HEK293 (cell line): ENCODE data around the gene NELFB.

Experiments
- GFI1B ChIP-seq: fragments of 450-650 bp; formaldehyde crosslinking; IDR thresholded peaks from 2 replicates; pipeline ENCODE4 v1.5.1; 2016; ENCODE audit warnings: missing biosample characterization, missing genetic modification characterization
- GLIS2 ChIP-seq: fragments of 450-650 bp; formaldehyde crosslinking; IDR thresholded peaks from 2 replicates; pipeline ENCODE4 v1.5.1; 2016; ENCODE audit warnings: missing biosample characterization, missing genetic modification characterization
- HOXC10 ChIP-seq: sonication (generic); formaldehyde crosslinking; IDR thresholded peaks from 2 replicates; pipeline ENCODE4 v1.8.1; 2023; ENCODE audit warnings: mild to moderate bottlenecking, missing genetic modification reagents
- KLF8 ChIP-seq: fragments of 450-650 bp; formaldehyde crosslinking; IDR thresholded peaks from 2 replicates; pipeline ENCODE4 v1.5.1; 2016; ENCODE audit warnings: missing biosample characterization, missing genetic modification characterization
- OVOL3 ChIP-seq: fragments of 450-650 bp; formaldehyde crosslinking; IDR thresholded peaks from 2 replicates; pipeline ENCODE4 v1.5.1; 2016; ENCODE audit warnings: missing biosample characterization, missing genetic modification characterization
- PATZ1 ChIP-seq: fragments of 450-650 bp; formaldehyde crosslinking; IDR thresholded peaks from 2 replicates; pipeline ENCODE4 v1.5.1; 2016; ENCODE audit warnings: missing biosample characterization, missing genetic modification characterization
- ZBTB44 ChIP-seq: fragments of 450-650 bp; IDR thresholded peaks from 2 replicates; pipeline ENCODE4 v1.5.1; 2018; ENCODE audit warnings: missing biosample characterization, mild to moderate bottlenecking, missing genetic modification characterization
- ZBTB8A ChIP-seq: fragments of 450-650 bp; formaldehyde crosslinking; IDR thresholded peaks from 2 replicates; pipeline ENCODE4 v1.5.1; 2016; ENCODE audit warnings: missing biosample characterization, missing genetic modification characterization
- ZEB2 ChIP-seq: fragments of 450-650 bp; formaldehyde crosslinking; IDR thresholded peaks from 2 replicates; pipeline ENCODE4 v1.5.1; 2016; ENCODE audit warnings: missing biosample characterization, missing genetic modification characterization
- ZFHX2 ChIP-seq: fragments of 450-650 bp; formaldehyde crosslinking; conservative IDR thresholded peaks from 2 replicates; pipeline ENCODE4 v1.5.1; 2016; ENCODE audit warnings: missing biosample characterization, missing genetic modification characterization
- ZFP3 ChIP-seq: fragments of 450-650 bp; formaldehyde crosslinking; IDR thresholded peaks from 2 replicates; pipeline ENCODE4 v1.5.1; 2016; ENCODE audit warnings: low read depth, missing biosample characterization, missing genetic modification characterization
- ZIC2 ChIP-seq: fragments of 450-650 bp; formaldehyde crosslinking; IDR thresholded peaks from 2 replicates; pipeline ENCODE4 v1.5.1; 2016; ENCODE audit warnings: missing biosample characterization, missing genetic modification characterization
- ZNF112 ChIP-seq: fragments of 450-650 bp; formaldehyde crosslinking; IDR thresholded peaks from 2 replicates; pipeline ENCODE4 v1.5.0; 2017; ENCODE audit warnings: missing biosample characterization, missing genetic modification characterization
- ZNF114 ChIP-seq: fragments of 450-650 bp; formaldehyde crosslinking; IDR thresholded peaks from 2 replicates; pipeline ENCODE4 v1.5.0; 2017; ENCODE audit warnings: missing biosample characterization, missing genetic modification characterization
- ZNF169 ChIP-seq: fragments of 450-650 bp; formaldehyde crosslinking; IDR thresholded peaks from 2 replicates; pipeline ENCODE4 v1.5.1; 2016; ENCODE audit warnings: missing biosample characterization, missing genetic modification characterization
- ZNF174 ChIP-seq: fragments of 450-650 bp; formaldehyde crosslinking; IDR thresholded peaks from 2 replicates; pipeline ENCODE4 v1.5.0; 2017; ENCODE audit warnings: missing biosample characterization, mild to moderate bottlenecking, missing genetic modification characterization
- ZNF202 ChIP-seq: fragments of 450-650 bp; formaldehyde crosslinking; IDR thresholded peaks from 2 replicates; pipeline ENCODE4 v1.5.1; 2016; ENCODE audit warnings: missing biosample characterization, missing genetic modification characterization, borderline replicate concordance
- ZNF214 ChIP-seq: fragments of 450-650 bp; formaldehyde crosslinking; IDR thresholded peaks from 2 replicates; pipeline ENCODE4 v1.5.1; 2017; ENCODE audit warnings: missing biosample characterization, mild to moderate bottlenecking, missing genetic modification characterization, borderline replicate concordance
- ZNF416 ChIP-seq: fragments of 450-650 bp; formaldehyde crosslinking; IDR thresholded peaks from 2 replicates; pipeline ENCODE4 v1.5.1; 2016; ENCODE audit warnings: missing biosample characterization, missing genetic modification characterization
- ZNF621 ChIP-seq: fragments of 450-650 bp; formaldehyde crosslinking; IDR thresholded peaks from 2 replicates; pipeline ENCODE4 v1.5.1; 2017; ENCODE audit warnings: missing biosample characterization, missing genetic modification characterization
- ZNF707 ChIP-seq: fragments of 450-650 bp; formaldehyde crosslinking; IDR thresholded peaks from 2 replicates; pipeline ENCODE4 v1.5.1; 2016; ENCODE audit warnings: missing biosample characterization, missing genetic modification characterization
- TF ChIP-seq, protein P1 (sequence below): fragments of 450-650 bp; formaldehyde crosslinking; IDR thresholded peaks from 2 replicates; pipeline ENCODE4 v1.5.1; 2016; ENCODE audit warnings: missing biosample characterization, missing genetic modification characterization
- TF ChIP-seq, protein P2 (sequence below): fragments of 450-650 bp; formaldehyde crosslinking; IDR thresholded peaks from 2 replicates; pipeline ENCODE4 v1.5.1; 2016; ENCODE audit warnings: missing biosample characterization, missing genetic modification characterization, low read depth
- TF ChIP-seq, protein P3 (sequence below): fragments of 450-650 bp; formaldehyde crosslinking; IDR thresholded peaks from 2 replicates; pipeline ENCODE4 v1.5.1; 2017; ENCODE audit warnings: missing biosample characterization, missing genetic modification characterization

The NELFB gene

GRCh38 chr9:137220317-137221094 is 34.6 kb upstream of the NELFB start (continued):
- TF ChIP-seq ZEB2 (tag by site-specific recombination): 0 out of 2 replicates have a peak, but pooled peaks have one; percentile 21
- TF ChIP-seq GFI1B (tag by site-specific recombination): no peak
- TF ChIP-seq ZBTB44: no peak
- no peak for TF ChIP-seq ZNF416 (tag by site-specific recombination)
- peak; percentile 77 for TF ChIP-seq PATZ1
- TF ChIP-seq ZNF174 (tag by site-specific recombination): no peak
- 0 out of 2 replicates have a peak, but pooled peaks have one; percentile 4 for TF ChIP-seq ZNF202 (tag by site-specific recombination)
- TF ChIP-seq ZNF707 (tag by site-specific recombination): no peak
- TF ChIP-seq, protein P1, sequence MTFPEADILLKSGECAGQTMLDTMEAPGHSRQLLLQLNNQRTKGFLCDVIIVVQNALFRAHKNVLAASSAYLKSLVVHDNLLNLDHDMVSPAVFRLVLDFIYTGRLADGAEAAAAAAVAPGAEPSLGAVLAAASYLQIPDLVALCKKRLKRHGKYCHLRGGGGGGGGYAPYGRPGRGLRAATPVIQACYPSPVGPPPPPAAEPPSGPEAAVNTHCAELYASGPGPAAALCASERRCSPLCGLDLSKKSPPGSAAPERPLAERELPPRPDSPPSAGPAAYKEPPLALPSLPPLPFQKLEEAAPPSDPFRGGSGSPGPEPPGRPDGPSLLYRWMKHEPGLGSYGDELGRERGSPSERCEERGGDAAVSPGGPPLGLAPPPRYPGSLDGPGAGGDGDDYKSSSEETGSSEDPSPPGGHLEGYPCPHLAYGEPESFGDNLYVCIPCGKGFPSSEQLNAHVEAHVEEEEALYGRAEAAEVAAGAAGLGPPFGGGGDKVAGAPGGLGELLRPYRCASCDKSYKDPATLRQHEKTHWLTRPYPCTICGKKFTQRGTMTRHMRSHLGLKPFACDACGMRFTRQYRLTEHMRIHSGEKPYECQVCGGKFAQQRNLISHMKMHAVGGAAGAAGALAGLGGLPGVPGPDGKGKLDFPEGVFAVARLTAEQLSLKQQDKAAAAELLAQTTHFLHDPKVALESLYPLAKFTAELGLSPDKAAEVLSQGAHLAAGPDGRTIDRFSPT (tag by site-specific recombination): 0 out of 2 replicates have a peak, but pooled peaks have one; percentile 42
- TF ChIP-seq HOXC10 (CRISPR knock-in tag): no peak
- no peak for TF ChIP-seq OVOL3
- TF ChIP-seq GLIS2 (tag by site-specific recombination): peak; percentile 50; the same call in 1 of the 2 replicates
- TF ChIP-seq ZBTB8A (tag by site-specific recombination): peak; percentile 51
- TF ChIP-seq, protein P2, sequence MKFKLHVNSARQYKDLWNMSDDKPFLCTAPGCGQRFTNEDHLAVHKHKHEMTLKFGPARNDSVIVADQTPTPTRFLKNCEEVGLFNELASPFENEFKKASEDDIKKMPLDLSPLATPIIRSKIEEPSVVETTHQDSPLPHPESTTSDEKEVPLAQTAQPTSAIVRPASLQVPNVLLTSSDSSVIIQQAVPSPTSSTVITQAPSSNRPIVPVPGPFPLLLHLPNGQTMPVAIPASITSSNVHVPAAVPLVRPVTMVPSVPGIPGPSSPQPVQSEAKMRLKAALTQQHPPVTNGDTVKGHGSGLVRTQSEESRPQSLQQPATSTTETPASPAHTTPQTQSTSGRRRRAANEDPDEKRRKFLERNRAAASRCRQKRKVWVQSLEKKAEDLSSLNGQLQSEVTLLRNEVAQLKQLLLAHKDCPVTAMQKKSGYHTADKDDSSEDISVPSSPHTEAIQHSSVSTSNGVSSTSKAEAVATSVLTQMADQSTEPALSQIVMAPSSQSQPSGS (tag by site-specific recombination): 0 out of 2 replicates have a peak, but pooled peaks have one; percentile 28
- TF ChIP-seq ZNF112 (tag by site-specific recombination): no peak
- no peak for TF ChIP-seq ZNF621 (tag by site-specific recombination)
- TF ChIP-seq ZNF214 (tag by site-specific recombination): no peak
- TF ChIP-seq ZFHX2 (tag by site-specific recombination): no peak
- TF ChIP-seq, protein P3, sequence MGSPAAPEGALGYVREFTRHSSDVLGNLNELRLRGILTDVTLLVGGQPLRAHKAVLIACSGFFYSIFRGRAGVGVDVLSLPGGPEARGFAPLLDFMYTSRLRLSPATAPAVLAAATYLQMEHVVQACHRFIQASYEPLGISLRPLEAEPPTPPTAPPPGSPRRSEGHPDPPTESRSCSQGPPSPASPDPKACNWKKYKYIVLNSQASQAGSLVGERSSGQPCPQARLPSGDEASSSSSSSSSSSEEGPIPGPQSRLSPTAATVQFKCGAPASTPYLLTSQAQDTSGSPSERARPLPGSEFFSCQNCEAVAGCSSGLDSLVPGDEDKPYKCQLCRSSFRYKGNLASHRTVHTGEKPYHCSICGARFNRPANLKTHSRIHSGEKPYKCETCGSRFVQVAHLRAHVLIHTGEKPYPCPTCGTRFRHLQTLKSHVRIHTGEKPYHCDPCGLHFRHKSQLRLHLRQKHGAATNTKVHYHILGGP (tag by site-specific recombination): no peak
- peak; percentile 75 for TF ChIP-seq ZIC2 (tag by site-specific recombination)
- TF ChIP-seq ZNF114: no peak
- peak; percentile 20; the same call in 1 of the 2 replicates for TF ChIP-seq KLF8 (tag by site-specific recombination)
- no peak for TF ChIP-seq ZNF169
- no peak for TF ChIP-seq ZFP3
